ENCODE measurements around the gene NTNG1.

Gene NTNG1

DNA sequence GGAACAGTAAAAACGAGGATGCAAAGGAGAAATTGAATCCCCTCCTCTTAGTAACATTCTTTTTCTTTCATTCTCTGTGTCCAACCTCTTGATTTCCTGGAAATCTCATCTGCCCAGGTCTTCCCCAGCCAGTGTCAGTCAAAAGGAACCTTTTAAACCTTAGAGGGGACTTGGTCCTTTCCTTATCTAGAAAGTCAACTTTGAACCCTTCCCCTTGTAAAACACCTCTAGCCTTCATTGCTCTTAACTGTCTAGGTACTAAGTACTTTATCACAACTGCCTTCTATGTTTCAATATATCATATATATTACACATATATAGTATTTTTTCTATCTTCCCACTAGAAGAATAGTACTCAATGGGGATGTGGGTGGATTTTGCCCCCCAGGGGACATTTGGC lies 282.1 kb downstream of the NTNG1 start:
- DNase-seq, result no peak

DNA sequence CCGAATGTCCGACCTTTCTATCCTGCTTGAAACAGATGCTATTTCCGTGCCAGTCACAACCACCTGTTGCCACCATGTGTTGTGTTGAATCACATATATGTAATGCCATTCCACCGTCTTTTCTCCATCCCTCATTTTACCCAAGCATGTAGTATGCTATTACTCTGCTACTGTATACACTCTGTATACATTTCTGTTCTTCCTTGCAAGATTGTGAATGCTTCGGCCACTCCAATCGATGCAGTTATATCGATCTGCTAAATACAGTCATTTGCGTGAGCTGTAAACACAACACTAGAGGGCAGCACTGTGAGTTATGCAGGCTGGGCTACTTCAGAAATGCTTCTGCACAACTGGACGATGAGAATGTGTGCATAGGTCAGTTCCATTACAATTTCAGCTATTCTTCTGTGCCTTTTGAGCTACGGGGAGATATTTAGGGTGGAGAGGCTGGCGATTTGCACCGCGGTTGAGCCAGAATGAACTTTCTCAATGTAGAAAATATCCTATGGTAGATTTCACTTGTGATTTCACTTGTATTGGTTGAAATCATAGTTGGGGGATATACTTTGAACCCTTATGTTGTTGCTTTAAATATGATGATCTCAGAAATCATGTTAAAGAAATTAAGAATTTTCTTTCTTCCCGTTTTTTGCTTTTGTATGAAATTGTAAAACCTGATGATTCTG lies 289.8 kb downstream of the NTNG1 start:
- no peak for DNase-seq

- no peak for DNase-seq
Measured at GRCh38 chr1:107432108-107432507, 291.3 kb downstream of the NTNG1 start.

DNA sequence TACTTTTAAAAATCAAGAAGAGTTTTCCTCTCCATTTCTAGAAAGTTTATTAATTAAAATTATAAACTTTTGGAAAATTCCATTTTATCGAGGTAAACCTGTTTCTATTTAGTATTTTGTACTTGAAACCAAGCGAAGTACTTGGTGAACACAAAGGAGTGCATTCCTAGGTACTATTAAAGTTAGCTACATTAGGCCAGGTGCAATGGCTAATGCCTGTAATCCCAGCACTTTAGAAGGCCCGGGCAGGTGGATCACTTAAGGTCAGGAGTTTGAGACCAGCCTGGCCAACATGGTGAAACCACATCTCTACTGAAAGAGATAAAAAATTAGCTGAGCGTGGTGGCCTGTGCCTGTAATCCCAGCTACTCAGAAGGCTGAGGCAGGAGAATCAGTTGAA lies 292.2 kb downstream of the NTNG1 start:
- no peak for DNase-seq

DNA sequence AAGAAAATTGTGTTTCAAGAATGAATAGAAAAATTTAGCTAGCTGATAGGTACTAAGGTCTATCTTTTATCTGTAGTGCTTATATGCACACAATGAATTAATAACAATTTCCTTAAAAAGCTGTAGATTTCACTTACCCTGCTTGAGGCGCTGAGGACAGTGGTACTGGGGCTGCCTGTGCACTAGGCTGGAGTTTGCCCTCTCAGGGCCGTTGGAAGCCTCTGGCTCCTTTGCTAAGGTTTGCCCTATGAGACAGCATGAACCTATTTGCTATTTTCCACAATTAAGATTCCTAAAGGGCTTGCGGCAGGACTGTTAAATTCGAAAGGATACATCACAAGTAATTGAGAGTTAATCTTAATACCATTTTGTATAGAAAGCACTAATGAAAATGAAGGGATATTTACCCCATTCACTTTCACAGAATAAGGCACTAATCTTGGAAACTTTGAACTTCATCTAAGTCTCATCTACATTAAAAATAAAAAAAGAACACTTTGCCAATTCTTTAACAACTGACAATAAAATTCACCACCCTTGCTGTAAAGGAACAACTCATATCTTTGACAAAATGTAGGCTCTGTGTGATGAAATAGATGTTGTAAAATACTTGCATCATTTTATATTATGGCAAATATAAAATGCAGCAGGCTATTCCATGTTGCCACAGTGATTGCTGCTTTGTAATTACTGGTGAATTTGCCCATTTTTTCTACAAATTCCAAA lies 293.0 kb downstream of the NTNG1 start:
- DNase-seq, result no peak

DNA sequence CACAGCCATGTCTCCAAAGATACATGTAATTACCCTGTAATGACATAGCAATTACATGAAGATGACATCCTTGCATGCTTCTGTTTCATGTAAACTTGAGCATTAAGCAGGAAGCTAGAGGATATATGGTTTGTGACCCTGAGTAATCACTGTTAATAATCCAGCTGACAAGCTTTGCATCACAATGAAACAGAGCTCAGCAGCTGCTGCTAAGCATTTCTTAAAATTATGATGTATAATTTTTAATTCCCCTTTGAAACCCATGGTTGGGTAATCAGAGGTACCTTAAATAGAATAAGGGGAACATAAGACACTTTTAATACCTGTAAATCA lies 293.5 kb downstream of the NTNG1 start:
- no peak for DNase-seq

DNA sequence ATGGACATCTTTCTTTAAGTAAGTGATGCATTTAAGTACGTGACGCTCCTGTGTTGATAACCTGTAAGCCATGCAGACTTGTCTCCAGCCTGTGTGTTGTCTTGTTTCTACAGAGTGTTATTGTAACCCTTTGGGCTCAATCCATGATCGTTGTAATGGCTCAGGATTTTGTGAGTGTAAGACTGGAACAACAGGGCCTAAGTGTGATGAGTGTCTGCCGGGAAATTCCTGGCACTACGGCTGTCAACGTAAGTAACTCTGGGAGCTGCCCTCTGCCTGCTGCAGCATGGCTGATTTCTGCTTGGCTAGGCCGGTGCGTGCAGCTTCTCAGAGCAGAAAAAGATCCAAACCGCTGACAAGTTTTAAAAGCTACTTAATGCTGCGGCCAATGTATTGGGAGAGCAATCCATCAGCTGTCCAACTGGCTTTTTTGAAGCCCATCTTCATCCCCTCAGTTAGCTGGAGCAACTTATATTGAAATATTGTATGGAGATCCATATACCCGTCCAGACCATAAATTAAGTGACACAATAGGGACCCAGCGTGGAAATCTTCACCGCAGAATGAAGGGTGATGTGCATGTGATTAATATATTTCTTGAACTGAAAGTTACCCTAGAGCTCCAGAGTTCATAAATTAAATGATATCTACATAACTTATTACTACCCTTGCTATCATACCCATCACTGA lies 295.9 kb downstream of the NTNG1 start:
- no peak for DNase-seq

GRCh38 chr1:107439567-107439966 lies 298.7 kb downstream of the NTNG1 start:
- no peak for DNase-seq

- DNase-seq, result no peak
Measured at GRCh38 chr1:107442551-107442950, 301.7 kb downstream of the NTNG1 start.

- no peak for DNase-seq
Measured at GRCh38 chr1:107443027-107443426, 302.2 kb downstream of the NTNG1 start.

DNA sequence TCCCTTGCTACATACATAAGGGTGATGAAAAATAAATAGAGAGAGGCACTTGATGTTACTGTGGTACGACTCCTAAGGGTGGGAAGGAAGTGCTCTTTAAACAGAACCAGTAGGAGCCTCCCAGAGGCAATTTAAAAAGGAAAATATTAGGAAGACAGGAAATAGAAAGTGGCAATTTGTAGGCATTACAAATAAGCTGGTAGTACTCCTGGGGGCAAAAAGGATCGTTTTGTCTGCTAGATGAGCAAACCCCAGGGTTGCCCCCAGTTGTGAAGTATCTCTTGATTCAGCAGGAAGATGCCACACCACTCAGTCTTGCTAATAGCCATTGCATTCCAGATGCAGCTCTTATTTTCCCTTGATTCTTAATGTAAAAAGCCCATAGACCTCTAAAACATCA lies 303.0 kb downstream of the NTNG1 start:
- DNase-seq, result no peak

DNA sequence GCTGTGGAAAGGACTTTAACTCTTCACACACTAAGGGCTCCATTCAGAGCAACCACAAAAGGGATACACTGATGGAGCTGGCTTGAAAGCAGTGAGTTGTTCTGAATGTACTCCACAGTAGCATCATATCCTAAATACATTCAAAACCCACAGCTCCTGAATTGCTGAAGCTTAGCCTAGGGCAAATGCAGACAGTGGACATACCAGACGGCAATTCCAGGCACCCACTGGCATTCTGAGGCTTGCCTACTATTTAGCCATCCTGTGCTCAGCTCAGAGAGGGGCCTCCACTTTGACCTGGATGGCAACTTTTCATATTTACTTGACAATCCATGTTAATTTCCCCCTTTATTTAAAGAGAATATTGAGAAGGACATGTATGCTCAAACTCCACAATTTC lies 303.5 kb downstream of the NTNG1 start:
- DNase-seq, result no peak

DNA sequence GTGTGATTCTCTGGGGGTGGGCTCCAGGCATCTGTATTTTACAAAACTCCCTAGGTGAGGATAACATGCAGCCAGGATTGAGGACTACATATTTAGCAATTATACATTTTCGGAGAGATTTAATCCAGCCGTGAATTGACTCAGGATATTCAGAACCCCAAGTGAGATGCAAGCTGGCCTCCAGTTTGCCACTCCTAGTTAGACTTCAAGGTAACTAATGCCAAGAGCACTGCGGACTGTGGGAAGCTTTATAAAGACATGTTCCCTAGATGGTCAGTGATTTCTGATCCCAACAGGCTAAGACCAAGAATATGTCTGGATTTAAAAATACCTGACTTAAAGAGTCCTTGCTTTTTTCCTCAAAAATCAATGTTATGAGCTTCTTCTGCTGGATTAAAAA lies 308.5 kb downstream of the NTNG1 start:
- no peak for DNase-seq

- no peak for DNase-seq
Measured at GRCh38 chr1:107450899-107451664, 310.2 kb downstream of the NTNG1 start.

DNA sequence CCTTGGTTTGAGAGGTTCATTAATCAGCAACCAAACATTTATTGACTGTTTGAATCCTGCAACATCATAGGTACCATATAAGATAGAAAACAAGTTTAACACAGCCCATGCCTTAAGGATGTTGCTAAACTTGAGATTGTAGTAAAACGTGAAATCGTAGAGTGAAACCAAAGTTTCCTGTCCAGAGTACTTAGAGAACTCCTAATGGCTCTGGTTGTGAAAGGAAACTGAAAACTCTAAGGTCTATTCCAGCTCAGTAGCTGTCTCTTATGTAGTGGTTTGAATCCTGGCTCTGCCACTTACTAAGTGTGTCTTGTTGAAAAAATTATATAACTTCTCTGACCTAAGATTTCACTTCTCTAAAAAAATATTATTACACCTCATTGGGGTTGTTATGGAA lies 310.9 kb downstream of the NTNG1 start:
- DNase-seq, result no peak

GRCh38 chr1:107454791-107455190 lies 314.0 kb downstream of the NTNG1 start:
- DNase-seq, result no peak

GRCh38 chr1:107457989-107458388 lies 317.1 kb downstream of the NTNG1 start:
- DNase-seq, result no peak

DNA sequence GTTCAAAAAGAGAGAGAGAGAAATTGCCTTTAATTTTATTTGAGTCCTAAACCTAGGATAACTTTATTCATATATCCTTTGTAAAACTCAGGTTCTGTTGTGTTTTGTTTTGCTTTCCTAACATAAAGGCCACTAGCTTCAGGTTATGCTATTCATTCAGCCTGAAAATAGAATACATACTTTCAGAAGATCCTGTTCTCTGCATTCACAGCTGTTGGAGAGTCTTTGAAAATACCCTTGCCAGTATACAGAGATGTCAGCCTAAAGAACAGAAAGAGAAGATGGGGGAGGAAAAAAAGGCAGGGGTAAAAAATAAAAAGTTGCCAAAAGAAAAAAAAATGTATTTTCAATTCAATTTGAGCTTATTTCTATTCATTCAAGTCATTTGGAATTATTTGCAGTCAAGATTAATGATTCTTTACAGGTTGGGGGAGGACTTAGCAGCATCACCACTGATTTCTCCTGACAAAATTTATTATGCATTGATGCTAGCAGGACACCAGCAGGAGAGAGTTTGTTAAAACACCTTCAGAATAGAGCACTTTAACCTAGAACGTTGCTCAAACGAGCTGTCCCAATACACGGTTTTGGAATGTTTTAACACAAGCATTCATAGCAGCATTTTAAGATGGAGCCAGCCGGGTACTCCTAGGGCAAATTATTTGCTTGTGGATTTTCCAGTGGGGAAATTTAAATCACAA lies 318.5 kb downstream of the NTNG1 start:
- no peak for DNase-seq

DNA sequence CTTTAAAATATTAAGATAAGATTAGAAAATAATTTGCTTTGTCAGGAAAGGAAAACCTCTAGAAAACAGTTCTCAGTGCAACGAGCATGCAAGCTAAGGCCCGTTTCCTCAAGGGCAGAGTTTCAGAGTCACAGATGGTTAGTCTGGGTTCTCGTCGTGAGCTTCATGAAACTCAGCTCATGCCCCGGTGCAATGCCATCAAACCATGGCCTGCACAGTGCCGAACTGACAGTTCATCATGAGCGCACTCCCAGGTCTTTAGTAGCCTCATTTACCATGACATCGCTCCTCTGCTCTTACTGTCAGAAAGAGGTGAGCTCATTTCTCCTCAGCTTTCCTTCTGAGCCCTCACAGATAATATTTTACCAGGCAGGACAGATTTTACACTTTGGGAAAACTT lies 319.2 kb downstream of the NTNG1 start:
- DNase-seq, result no peak

GRCh38 chr1:107464827-107465226 lies 324.0 kb downstream of the NTNG1 start:
- no peak for DNase-seq

DNA sequence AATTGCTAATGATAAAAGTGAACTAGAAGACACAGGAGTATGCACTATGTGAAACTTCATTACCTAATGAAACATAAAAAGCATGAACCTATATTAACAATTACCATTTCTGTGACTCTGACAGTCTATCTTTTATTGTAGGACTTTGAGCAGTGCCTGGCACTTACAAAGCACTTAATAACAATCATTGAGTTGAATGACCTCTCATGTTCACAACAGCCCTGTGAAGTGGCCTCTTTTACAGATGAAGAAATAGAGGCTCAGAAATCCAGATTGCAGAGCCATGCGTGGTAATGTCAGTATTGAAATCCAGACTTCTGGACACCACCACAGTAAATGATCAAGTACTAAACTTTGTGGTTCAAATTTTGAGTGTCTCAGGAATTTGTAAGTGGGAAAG lies 326.4 kb downstream of the NTNG1 start:
- DNase-seq, result no peak

DNA sequence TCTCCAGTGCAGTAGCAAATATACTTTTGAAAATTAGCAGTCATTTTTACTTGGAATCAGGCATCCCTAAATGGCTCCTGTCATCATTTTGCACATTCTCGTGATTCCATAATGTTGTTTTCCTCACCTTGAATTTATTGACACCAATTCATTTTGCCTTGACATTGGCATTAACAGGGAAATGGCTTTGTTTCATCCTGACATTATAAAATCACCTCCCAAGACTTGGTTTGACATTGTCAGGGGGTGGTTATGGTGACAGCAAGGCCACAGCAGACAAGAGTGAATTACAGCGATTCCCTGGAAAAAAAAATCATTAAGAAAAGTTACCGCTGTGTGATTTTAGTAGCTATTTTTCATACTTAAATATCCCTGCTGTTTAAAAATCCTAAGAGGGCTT lies 327.0 kb downstream of the NTNG1 start:
- DNase-seq, result no peak

GRCh38 chr1:107473065-107473464 lies 332.2 kb downstream of the NTNG1 start:
- DNase-seq, result no peak

Measured in NCI-H2029 treated with DMSO at 0.1 percent for 48 hours (cell line).